ENCODE measurements around the gene KIF17.
A peak's percentile ranks its signal among the peaks of the same experiment; 100 is the strongest.

The KIF17 gene

DNA sequence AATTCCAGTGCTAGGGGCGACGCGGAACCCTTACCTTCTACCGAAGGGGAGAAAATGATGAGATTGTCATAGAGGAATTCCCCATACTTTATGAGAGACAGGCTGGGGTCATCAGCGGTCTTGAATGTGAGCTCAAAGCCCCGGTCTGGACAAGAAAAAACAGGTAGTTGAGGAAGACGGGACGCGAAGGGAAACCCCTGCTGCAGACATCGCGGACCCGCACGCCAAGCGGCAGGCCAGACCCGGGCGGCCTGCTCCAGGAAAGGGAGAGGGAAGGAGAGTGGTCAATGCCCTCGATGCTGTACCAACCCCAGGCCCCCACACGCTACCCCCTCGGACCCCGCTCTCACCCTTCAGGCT is 57.0 kb downstream of the KIF17 start:
- peak; percentile 31 for DNase-seq (ENCODE audit: low spot score)

GRCh38 chr1:20660363-20660762 is 57.4 kb downstream of the KIF17 start:
- DNase-seq (ENCODE audit: low spot score) = no peak

GRCh38 chr1:20658166-20658915 is 59.5 kb downstream of the KIF17 start:
- no peak for DNase-seq (ENCODE audit: low spot score)

GRCh38 chr1:20657024-20657423 is 60.8 kb downstream of the KIF17 start:
- DNase-seq (ENCODE audit: low spot score) = no peak

DNA sequence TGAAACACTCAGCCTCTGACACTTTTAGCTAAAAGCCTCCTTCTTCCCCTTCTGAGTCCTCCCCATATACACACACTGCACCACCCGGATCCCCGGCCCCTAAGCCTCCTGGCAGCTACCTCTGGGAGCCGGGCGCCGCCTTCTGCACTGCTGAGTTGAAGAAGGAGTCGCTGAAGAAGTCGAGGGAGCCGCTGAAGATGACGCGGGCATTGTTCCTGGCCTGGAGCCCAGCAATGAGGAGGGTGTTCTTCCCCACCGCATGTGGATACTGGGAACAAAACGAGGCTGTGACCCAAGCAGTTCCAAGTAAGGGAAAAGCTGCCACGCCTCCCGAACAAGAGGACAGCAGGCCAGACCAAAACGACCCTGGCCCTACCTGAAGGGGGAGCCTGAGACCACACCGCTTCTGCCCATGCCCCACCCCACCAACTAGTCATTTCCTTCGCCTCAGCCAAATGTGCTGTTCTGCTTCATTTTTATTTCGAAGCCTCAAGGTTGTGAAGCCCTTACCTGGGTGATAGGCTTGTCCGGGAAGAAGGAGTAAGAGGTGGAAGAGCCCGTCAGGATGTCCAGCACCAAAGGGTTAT is 63.6 kb downstream of the KIF17 start:
- DNase-seq (ENCODE audit: low spot score) = peak; percentile 24

GRCh38 chr1:20652300-20652699 is 65.5 kb downstream of the KIF17 start:
- DNase-seq (ENCODE audit: low spot score) = no peak

- no peak for DNase-seq (ENCODE audit: low spot score)
These were observed 68.9 kb downstream of the KIF17 start for GRCh38 chr1:20648946-20649345.

DNA sequence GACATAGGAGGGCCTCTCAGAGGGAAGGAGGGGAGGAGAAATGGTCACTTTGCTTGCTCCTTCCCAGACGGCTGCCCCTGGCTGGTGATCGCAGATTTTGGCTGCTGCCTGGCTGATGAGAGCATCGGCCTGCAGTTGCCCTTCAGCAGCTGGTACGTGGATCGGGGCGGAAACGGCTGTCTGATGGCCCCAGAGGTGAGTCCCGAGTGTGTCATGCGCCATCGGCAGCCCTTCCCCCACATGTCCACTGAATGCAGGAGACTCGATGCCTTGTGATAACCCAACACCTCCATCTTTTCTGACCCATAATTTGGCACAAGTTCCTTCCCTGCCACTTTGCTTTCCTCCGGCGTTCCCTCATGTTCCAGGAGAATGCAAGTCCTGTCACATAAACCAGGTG is 69.4 kb downstream of the KIF17 start:
- DNase-seq (ENCODE audit: low spot score) = no peak

DNA sequence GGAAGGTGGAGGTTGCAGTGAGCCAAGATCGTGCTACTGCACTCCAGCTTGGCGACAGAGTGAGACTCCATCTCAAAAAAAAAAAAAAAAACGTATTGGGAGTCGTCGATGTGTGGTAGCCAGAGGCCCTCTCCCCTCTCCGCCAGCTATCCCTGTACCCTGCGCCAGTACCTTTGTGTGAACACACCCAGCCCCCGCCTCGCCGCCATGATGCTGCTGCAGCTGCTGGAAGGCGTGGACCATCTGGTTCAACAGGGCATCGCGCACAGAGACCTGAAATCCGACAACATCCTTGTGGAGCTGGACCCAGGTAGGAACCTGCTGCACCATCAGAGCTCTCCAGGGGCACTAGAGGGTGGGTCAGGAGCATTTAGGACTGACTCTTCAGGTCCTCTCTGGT is 72.4 kb downstream of the KIF17 start:
- DNase-seq (ENCODE audit: low spot score) = no peak

GRCh38 chr1:20644416-20644815 is 73.4 kb downstream of the KIF17 start:
- no peak for DNase-seq (ENCODE audit: low spot score)

DNA sequence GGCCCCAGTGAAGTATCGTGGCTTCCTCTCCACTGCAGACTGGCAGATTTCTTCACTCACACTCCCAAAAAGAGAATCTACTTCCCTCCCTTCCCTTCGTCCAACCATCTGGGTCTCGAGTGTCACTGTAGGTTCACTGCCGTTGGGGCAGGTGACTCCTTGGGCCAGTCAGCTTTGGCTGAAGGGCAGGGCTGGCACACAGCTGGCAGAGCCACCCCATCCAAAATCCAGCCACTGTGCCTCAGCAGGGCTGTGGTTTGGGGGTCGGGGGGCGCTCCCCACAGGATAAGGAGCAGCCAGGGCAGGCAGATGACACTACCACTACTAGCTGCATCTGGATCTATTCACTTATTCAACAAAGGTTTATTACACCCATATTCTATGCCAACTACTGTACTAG is 74.7 kb downstream of the KIF17 start:
- DNase-seq (ENCODE audit: low spot score) = no peak

DNA sequence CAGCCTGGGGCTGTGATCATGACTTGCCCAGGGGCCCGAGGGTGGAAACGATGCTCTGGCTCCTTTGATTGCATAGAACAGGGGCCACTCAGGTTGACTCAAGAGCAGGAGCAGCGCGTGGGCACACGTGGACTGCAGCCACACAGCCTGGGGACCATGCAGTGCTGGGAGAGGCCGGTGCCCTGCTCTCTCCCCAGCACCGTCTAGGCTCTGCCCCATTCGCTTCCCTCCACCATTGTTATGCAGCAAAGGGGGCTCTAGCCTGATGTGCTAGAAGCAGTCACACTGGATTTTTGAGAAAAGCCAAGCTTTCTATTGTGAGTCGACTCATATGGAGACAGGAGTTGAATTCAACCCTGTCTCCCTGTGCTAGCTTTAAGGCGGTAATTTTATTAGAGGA is 75.8 kb downstream of the KIF17 start:
- no peak for DNase-seq (ENCODE audit: low spot score)

GRCh38 chr1:20640183-20640597 is 77.6 kb downstream of the KIF17 start:
- DNase-seq (ENCODE audit: low spot score) = peak; percentile 72

DNA sequence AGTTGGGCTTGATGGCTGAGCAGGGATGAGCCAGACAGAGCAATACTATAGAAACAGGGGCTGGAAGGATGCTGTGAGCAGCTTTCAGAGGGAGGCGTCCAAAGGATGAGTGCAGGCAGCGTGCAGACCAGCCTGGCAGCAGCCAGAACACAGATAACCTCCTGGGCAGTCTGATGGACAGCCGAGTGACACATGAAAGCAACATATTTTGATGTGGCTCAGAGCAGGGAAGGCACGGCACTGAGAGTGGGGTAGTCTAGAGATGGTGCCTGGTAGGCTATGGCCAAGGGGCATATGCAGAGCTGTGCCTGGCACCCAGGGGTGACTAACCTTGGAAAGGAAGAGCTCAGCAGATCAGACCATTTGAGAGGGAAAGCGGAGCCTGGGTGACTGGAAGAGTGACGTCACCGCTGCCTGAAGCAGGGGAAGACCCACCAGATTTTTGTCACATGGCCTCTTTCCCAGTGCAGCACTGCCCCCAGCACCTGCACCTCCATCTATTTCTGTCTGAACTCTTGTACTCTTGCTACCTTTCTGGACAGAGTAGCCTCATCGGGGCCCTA is 80.9 kb downstream of the KIF17 start:
- no peak for DNase-seq (ENCODE audit: low spot score)

DNA sequence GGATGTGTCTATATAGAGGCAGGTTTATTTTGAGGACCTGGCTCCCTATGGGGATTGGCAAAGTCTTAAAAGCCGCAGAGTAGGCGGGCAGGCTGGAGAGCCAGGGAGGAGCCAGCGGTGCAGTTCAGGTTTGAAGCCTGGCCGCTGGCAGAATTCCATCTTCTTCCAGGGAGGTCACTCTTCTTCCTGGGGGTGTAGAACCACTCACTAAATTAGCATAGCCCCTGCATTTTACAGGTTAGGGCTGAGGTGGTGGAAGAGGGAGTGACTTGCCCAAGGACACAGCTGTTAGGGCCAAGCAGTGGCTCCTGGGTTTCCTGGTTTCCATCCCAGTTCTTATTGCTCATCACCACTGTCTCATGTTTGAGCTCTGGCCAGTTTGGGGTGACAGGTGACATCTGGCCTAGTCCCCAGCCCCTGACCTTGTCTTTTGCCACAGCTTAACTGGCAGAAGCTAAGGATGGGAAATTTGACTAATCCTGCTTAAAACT is 83.2 kb downstream of the KIF17 start:
- DNase-seq (ENCODE audit: low spot score) = peak; percentile 51

- no peak for DNase-seq (ENCODE audit: low spot score)
These were observed 83.7 kb downstream of the KIF17 start for GRCh38 chr1:20634065-20634593.

DNA sequence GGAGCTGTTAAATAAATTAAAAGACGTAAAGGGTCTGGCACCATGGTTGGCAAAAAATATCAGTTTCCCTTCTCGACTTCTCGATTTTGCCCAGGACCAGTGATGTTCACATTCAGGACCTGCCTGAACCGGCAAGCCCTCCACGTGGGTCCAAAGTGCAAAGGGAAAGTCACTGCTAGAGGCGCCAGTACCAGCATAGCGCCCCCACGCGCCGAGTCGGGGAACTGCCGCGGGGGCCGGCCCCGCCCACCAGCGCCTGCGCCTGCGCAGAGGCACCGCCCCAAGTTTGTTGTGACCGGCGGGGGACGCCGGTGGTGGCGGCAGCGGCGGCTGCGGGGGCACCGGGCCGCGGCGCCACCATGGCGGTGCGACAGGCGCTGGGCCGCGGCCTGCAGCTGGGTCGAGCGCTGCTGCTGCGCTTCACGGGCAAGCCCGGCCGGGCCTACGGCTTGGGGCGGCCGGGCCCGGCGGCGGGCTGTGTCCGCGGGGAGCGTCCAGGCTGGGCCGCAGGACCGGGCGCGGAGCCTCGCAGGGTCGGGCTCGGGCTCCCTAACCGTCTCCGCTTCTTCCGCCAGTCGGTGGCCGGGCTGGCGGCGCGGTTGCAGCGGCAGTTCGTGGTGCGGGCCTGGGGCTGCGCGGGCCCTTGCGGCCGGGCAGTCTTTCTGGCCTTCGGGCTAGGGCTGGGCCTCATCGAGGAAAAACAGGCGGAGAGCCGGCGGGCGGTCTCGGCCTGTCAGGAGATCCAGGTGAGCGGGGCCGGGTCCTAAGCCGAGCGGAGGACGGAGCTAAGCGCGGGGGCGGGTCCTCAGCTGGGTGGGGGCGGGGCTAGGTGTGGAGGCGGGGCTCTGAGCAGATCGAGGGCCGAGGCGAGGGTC is 84.4 kb downstream of the KIF17 start, which contains the start of gene PINK1:
Gene PINK1 (plus strand): TSS at position 269 of the 875 bp plus-strand sequence. CDS start 91 bp downstream, at position 360.
- DNase-seq (ENCODE audit: low spot score) = peak; percentile 95

DNA sequence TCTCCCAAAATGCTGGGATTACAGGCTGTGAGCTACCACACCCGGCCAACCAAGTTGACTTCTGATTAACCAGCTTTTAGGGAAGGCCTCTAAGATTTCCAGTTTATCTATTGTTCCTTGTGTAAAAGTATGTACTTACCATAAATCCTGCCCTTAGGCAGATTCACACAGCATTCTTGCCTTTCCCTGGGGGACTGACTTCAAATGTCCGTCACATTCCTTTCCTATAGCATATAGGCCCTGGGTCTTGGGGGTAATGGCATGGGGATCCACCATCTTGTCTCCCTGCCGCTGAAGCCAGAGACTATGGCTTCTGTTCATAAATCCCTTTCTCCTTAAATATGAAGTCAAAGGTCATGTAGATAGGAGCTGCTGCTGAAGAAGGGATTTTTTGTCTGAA is 85.4 kb downstream of the KIF17 start:
- DNase-seq (ENCODE audit: low spot score) = no peak

DNA sequence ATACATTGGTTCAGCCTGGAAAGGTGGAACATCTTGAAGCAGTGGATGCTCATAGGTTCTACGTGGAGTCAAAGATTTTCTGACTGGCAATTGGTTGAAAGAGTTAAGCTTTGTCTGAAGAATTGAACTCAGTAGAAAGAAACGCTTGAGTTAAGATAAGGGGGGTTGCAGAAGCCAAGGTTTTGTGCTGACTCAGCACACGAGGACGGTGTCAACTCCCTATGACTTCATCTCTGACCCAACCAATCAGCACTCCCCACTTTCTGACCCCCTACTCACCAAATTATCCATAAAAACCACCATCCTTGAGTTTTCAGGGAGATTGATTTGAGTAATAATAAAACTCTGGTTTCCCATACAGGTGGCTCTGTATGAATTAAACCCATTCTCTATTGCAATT is 87.1 kb downstream of the KIF17 start:
- DNase-seq (ENCODE audit: low spot score) = no peak

DNA sequence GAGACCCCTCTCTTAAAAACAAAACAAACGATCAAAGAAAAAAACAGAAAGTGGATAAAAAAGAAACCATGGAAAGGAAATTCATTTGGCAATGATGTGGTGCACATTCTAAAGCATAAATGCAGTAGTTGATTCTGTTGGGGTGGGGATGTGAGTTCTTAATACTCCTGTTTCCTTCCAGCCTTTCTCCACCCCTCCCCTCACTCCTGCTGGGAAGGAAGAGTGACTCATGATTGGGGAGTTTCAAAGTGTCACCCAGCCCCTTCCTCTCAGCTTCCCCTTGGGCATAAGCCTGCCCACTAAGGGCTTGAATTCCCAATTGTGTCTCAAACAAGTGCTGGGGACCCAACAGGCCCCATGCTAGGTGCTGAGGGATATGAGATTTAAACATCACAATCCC is 91.3 kb downstream of the KIF17 start:
- no peak for DNase-seq (ENCODE audit: low spot score)

- no peak for DNase-seq (ENCODE audit: low spot score)
These were observed 91.7 kb downstream of the KIF17 start for GRCh38 chr1:20626098-20626427.
